Testis (tissue), 2 donors: ENCODE measurements around the gene GOLGA8J.

ENCODE experiments used
- POLR2A ChIP-seq: fragments of 450-650 bp; IDR thresholded peaks from one replicate; pipeline ENCODE4 v1.6.1; 2017; ENCODE audit warnings: antibody characterized with exemption, mild to moderate bottlenecking, moderate library complexity
- TF ChIP-seq, protein P1 (sequence below), 3 experiments: fragments of 450-650 bp in 2 of 3; fragments of 200-600 bp in 1 of 3; sonication (generic) in 1 of 3; IDR thresholded peaks; one replicate each; pipeline ENCODE4 v1.5.1; 2016 to 2019; ENCODE audit warnings: antibody characterized with exemption in 3 of 3, mild to moderate bottlenecking in 2 of 3, moderate library complexity in 1 of 3

GRCh38 chr15:30036036-30036703, 46.6 kb upstream of the GOLGA8J start:
- TF ChIP-seq, protein P1, sequence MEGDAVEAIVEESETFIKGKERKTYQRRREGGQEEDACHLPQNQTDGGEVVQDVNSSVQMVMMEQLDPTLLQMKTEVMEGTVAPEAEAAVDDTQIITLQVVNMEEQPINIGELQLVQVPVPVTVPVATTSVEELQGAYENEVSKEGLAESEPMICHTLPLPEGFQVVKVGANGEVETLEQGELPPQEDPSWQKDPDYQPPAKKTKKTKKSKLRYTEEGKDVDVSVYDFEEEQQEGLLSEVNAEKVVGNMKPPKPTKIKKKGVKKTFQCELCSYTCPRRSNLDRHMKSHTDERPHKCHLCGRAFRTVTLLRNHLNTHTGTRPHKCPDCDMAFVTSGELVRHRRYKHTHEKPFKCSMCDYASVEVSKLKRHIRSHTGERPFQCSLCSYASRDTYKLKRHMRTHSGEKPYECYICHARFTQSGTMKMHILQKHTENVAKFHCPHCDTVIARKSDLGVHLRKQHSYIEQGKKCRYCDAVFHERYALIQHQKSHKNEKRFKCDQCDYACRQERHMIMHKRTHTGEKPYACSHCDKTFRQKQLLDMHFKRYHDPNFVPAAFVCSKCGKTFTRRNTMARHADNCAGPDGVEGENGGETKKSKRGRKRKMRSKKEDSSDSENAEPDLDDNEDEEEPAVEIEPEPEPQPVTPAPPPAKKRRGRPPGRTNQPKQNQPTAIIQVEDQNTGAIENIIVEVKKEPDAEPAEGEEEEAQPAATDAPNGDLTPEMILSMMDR (IDR thresholded peaks at IDR 0.05), result no peak
- no peak for TF ChIP-seq POLR2A
